HG03442 (cell line): ENCODE measurements around the gene SYS1.

Experiments
- ATAC-seq: cut with Tn5 transposase; IDR thresholded peaks from one replicate; pipeline ENCODE4 v1.9.1; 2021; ENCODE audit warnings: mild to moderate bottlenecking, moderate library complexity; ENCODE audit not compliant: unreplicated experiment

Gene SYS1

GRCh38 chr20:45355209-45356084, 7.5 kb upstream of the SYS1 start:
- no peak for ATAC-seq

DNA sequence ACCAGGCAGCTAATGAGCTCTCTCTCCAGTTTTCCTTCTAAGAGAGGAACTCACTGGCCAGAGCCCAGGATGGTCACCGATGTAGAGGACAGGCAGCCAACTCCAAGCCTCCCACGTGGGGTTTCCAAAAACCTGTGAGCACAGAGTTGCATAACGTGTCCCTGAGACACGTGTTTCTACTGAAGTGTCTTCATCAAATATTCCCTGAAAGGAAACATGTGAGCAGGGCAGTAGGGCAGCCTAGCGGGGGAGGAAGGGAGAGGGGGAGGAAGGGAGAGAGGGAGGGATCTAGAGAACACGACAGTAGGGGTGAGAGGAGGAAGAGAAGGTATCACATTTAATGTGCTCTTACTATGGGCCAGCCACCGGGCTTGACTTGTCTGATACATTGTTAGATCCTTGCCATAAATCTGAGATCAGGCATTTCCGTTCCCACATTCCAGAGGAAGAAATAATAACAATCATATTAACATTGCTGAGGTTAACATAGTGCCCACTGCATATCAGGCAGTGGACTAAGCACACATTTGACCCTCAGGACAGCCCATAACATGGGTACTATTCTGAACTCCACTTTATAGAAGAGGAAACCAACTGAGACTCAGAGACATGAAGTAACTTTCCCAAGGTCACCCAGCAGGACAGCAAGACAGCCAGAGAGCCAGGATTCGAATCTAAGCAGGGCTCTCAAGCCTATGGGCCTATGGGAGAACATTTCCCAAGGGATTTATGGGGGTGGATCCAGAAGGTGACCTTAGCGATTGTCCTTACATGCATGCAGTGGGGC, 4.5 kb upstream of the SYS1 start:
- ATAC-seq, result no peak

- no peak for ATAC-seq
Observed at GRCh38 chr20:45359069-45359405, 3.9 kb upstream of the SYS1 start.

GRCh38 chr20:45359406-45360148, 3.4 kb upstream of the SYS1 start:
- ATAC-seq, result no peak

DNA sequence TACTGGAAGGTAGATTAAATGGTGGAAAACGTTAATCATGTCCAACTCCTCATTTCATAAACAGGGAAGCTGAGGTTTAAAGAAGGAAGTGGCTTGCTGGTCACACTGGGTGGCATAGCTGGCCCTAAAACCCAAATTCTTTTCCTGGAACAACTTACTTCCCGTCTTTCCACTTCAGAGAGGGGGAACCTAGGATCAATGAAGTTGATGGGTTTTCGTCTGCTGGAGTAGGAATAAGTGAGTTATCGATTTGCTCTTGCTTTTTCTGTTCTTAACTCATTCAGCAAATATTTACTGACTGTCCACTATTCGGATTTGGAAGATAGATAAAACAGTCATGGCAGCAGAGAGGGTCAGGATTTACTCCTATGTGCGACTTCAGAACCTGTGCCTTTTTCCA, 1.2 kb upstream of the SYS1 start:
- ATAC-seq, result no peak

DNA sequence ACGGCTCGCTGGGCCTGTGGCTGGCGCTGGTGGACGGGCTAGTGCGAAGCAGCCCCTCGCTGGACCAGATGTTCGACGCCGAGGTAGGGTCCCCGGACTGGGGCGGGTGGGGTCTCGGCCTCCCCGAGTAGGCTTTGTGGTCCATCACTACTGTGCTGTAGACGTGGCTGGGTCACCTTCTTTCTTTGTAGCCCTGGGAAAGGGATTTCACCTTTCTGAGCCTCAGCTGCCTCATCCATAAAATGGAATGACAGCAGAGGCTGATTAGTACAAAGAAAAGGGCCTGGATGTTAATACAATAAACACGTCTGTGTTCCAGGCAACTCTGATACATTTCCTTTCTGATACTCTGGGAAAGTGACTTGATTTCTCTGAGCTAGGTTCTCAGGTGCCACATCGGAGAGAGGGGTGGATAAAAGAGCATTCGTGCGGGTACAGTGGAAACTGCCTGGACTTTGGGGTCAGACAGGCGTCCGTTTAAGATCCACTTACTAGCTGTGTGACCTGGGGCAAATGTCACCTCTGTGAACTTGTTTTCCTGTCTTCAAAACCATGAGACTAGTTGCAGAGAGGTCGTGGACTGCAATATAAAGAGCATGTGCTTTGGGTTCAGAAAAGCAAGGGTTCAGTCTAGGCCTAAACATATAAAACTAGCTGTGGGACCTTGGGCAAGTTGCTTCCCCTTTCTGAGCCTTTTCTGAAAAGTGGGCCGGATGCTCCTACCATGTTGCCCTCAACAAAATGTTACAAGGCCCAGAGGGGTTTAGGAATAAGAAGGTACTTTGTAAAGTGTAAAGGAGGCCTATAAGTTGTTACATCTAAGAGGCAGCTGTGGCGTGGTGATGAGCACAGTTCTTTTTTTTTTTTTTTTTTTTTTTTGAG, 896 bp downstream of the SYS1 start:
- no peak for ATAC-seq

DNA sequence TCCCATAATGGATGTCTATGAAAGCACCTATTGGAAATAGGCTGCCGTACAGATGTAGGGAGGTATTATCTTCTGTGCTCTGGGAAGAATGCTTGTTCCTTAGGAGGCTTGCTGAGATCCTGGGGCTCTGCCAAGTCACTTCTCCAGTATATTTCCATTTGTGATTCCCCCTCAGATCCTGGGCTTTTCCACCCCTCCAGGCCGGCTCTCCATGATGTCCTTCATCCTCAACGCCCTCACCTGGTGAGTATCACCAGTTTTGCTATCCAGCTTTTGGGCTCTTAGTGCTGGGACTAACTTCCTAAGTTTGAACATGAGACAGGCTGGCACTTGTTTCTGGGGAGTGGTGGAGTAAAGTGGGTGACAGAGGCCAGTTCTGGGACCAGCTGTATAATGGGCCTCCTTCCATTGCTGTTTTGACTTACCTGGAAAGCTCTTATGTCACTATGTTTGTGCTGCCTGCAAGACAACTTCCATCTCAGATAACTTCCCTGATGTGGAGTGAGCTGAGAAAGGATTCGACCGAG, 2.6 kb downstream of the SYS1 start:
- no peak for ATAC-seq

DNA sequence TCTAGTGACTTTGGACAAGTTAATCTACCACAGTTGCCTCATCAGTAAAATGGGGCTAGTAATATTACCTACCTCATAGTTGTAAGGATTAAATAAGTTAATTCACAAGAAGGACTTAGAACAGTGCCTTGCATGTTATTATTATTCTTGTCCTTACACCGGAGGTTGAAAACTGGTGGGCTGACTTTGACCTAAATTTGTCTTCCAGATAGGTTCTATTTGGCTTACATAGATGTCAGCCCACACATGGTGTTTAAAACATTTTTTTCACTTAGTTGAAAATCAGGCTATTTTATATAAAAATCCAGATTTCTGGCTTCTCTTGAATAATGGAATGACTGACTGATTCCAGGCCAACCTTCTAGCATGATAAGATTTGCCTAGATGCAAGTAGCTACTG, 3.2 kb downstream of the SYS1 start:
- ATAC-seq, result no peak

GRCh38 chr20:45366631-45367030, 3.7 kb downstream of the SYS1 start:
- ATAC-seq, result no peak

DNA sequence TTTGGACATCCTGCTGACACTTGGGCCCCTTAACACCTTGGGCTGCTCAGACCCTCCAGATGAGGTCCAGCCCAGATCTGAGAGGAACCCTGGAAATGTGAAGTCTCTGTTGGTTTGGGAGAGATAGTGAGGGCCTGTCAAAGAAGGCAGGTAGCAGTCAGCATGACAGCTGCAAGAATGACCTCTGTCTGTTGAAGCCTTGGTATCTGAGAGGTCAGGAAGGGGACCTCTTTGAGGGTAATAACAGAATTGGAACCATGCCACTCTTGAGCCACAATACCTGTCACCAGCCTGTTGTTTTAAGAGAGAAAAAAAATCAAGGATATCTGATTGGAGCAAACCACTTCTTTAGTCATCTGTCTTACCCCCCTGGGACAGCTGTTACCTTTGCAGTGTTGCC, 4.2 kb downstream of the SYS1 start:
- no peak for ATAC-seq

DNA sequence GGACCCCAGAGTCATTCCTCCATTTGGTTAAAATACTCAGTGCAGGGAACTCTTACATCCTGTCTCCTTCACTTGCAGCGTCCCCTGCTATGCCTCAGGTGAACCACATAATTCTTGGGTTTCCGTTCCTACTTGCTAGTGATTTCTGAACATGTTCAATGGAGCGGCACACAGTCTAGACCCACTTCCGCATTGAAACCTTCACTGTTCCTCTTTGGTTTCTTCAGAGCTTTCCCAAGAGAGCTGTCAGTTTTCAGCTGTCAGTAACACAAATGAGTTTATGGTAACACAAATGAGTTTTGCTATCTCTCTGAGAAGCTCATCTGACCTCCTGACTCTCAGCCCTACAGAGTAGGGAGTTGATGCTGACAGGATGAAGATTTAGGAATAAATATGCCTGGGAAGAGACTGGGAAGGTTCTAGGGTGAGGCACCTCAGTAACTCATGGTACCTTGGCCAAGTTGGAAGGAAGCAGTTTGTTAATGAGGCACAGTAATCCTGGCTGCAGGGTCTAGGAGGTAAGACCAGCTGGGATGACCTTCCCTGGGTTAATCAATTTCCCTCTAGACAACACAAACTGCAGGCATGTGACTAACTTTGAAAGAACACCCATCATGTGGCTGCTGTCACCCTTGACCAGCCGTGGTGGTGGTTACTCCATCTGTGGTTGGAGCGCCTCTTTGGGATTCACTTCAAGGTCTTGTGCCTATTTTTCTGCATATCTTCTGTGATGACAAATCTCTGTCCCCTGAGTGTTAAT, 5.4 kb downstream of the SYS1 start:
- ATAC-seq, result peak; percentile 73

- no peak for ATAC-seq
Observed at GRCh38 chr20:45370571-45371160, 7.7 kb downstream of the SYS1 start.

- ATAC-seq, result no peak
Observed at GRCh38 chr20:45372241-45372640, 9.3 kb downstream of the SYS1 start.

DNA sequence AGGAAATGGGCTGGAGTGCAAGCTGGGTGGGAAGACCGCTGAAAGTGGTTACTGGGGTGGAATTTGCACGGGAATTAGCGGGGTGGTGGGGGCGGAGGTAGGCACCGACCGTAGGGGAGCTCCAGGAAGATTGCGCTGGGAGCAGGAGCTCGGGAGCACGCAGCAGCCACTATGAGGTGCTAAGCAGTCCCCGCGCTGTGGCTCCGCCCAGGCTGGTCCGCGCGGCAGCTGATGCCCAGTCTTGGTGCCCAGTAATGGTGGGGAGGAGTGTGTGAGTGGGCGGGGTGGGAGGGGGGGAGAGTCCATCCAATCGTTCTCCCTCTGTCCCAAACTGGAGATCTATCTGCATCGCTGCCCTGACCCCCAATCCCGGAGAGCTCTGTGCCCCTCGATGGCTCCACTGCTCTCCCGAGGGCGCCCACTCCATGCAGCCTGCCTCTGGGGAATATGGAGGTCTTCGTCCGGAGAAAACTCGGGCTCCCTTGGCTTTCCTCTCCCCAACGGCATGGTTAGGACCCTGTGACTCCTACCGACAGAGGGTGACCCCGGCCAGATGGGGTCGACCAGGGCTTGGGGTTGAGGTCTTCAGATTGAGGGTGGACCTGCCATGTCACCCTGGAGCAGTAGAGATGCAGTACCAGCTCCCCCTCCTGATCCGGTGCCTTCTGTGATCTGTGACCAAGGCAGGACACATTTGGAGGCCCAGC, 9.8 kb downstream of the SYS1 start:
- ATAC-seq, result no peak

DNA sequence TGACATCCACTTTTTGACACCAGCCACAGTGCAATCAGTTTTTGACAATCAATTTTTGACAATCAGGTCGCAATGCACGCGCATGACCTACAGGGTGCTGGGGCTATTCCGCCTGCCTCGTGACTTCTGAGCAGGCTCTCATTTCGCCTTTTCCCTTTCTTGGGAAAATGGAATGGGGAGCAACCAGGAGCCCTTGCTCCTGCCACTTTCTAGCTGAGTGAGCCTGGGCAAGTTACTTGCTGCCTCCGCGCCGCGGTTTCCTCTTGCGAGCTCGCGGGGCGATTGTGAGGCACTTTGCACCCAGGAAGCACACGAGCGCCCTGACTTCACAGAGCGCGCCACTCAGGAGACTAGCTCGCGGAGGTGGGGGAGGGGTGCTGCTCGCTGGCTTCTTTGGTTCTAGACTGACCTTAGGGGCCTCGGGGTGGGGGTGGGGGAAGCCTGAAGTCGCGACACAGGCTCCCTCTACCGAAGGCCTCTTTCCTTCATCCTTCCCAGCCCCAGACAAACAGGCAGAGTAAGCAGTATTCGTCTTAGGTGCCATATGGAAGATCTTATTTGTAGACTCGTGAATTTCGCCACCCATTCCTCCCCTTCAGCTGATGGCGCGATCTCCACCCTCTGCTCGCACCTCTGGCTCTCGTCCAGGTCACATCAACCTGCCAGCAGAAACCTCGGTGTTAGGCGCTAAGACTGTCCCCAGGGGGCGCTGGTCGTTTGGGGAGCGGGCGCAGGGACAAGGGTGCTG, 10.6 kb downstream of the SYS1 start:
- ATAC-seq, result peak; percentile 60

- ATAC-seq, result no peak
Observed at GRCh38 chr20:45374101-45374467, 11.1 kb downstream of the SYS1 start.

- no peak for ATAC-seq
Observed at GRCh38 chr20:45374966-45375365, 12.0 kb downstream of the SYS1 start.

GRCh38 chr20:45377269-45377668, 14.3 kb downstream of the SYS1 start:
- no peak for ATAC-seq
